ENCODE results near the gene SPO11. TPM values are rescaled to one million over a fixed set of nuclear protein-coding genes. Genes with fewer than 3 reads are reported as not detected.

SPO11 gene
- total and polyA plus RNA-seq, 2 donors (not counting 1 experiment from before 2014, with no cell fraction given) = not detected

- intact Hi-C loops (cut with micrococcal nuclease) = no loop called here
- ChIA-PET CTCF (interaction anchor here (1.4 kb wide), 1 partner anchor 21 kb away, joined by 3 read pairs; no protein-coding TSS in a partner anchor), POLR2A (no interaction called here)
Measured at GRCh38 chr20:57326667-57327455, 2.7 kb upstream of the SPO11 start.

More at GRCh38 chr20:57326667-57327455, 2.7 kb upstream of the SPO11 start:
- H3K4me1 Mint-ChIP-seq = no peaks in the 10 kb centered on the region
- H3K9me3 Mint-ChIP-seq (ENCODE audit: insufficient read depth) = no peaks in the 10 kb centered on the region
- DNase-seq (no peak), ATAC-seq (ENCODE audit: low read depth) (no peak)
- H3K27me3 ChIP-seq (replicated peaks in 1 of 4; ENCODE audit: control extremely low read depth in 1 of 4, control insufficient read depth in 3 of 4, insufficient read depth in 4 of 4, low read length in 3 of 4) = peaks cover 0 to 17% (median 12%) of the 10 kb centered on the region in 4 experiments
- H3K27me3 Mint-ChIP-seq = peaks cover 54% of the 10 kb centered on the region
- H3K4me3 Mint-ChIP-seq = no peak overlapping the region
- no peaks in the 10 kb centered on the region for H3K79me2 ChIP-seq (ENCODE audit: control insufficient read depth, insufficient read depth, low read length)
- H3K9ac ChIP-seq (ENCODE audit: low read length) = no peak overlapping the region
- H3K4me3 ChIP-seq (ENCODE audit: control extremely low read depth in 1 of 5, extremely low read depth in 1 of 5, insufficient read depth in 1 of 5, low read depth in 2 of 5, low read length in 4 of 5) = no peak overlapping the region
- H3K27ac Mint-ChIP-seq = no peak overlapping the region
- H3K27ac ChIP-seq (ENCODE audit: low read length in 2 of 2) = no peak overlapping the region
- TF ChIP-seq EZH2 (IDR thresholded peaks at IDR 0.05; ENCODE audit: borderline replicate concordance, insufficient read depth, low read depth, low read length, poor library complexity, severe bottlenecking) (no peak), CTCF (IDR thresholded peaks at IDR 0.05) (no peak)
- H2AFZ ChIP-seq (ENCODE audit: insufficient read depth, low read depth, low read length, poor library complexity, severe bottlenecking) = no peak overlapping the region
- no peaks in the 10 kb centered on the region for H3K4me1 ChIP-seq (ENCODE audit: control insufficient read depth in 2 of 2, insufficient read depth in 2 of 2, low read length in 2 of 2)
- no peak overlapping the region for H3K4me2 ChIP-seq (replicated peaks; ENCODE audit: low read depth, low read length, poor library complexity, severe bottlenecking)
- H4K20me1 ChIP-seq (ENCODE audit: control insufficient read depth, insufficient read depth, low read length, poor library complexity, severe bottlenecking) = no peaks in the 10 kb centered on the region
- H3K36me3 ChIP-seq (replicated peaks in 1 of 2; ENCODE audit: control extremely low read depth in 1 of 2, control insufficient read depth in 1 of 2, extremely low read depth in 1 of 2, insufficient read depth in 2 of 2, low read length in 1 of 2) = no peaks in the 10 kb centered on the region
- H3K9me3 ChIP-seq (ENCODE audit: control extremely low read depth in 1 of 3, control insufficient read depth in 2 of 3, insufficient read depth in 1 of 3, low read length in 2 of 3) = peaks cover 0 to 6% (median 0%) of the 10 kb centered on the region in 3 donors
- 42% methylated on average over 5 of the region's 8 CpGs for WGBS (ENCODE audit: insufficient coverage)
